IMR-90 (cell line): ENCODE results near the gene ZNF503. TPM values are rescaled to one million over a fixed set of nuclear protein-coding genes. Genes with fewer than 3 reads are reported as not detected.

Experiments used
- ATAC-seq: fragments of 200-7000 bp; cut with Tn5 transposase; 2 replicates; pipeline ENCODE4 v1.9.1; 2020; ENCODE audit warnings: low read depth, mild to moderate bottlenecking, moderate library complexity
- BruUV-seq: library from RNA; stranded (reverse); fragments of 400-500 nt; replicated peaks from 2 replicates; lab custom pipeline; 2021; lab: Mats Ljungman, UMichigan
- CTCF ChIA-PET: fragments of 300-600 bp; formaldehyde crosslinking; extraction: SDS; loops from one replicate; lab custom pipeline; 2021; ENCODE audit warnings: antibody characterized with exemption; lab: Yijun Ruan, JAX
- POLR2A ChIA-PET: fragments of 300-600 bp; sonication (Branson Sonifier 250); formaldehyde crosslinking; loops from one replicate; lab custom pipeline; 2022; ENCODE audit warnings: antibody characterized with exemption; ENCODE audit not compliant: unreplicated experiment; lab: Charles Lee
- DNase-seq: peaks from one replicate; pipeline ENCODE4 v3.0.0; 2013
- H2AFZ ChIP-seq: replicated peaks from 2 replicates; pipeline ENCODE3; 2013; ENCODE audit warnings: low read length, mild to moderate bottlenecking; ENCODE audit not compliant: poor library complexity
- H2AK5ac ChIP-seq: 2 replicates; pipeline ENCODE4 v1.6.1; 2013; ENCODE audit warnings: low read depth, low read length, inconsistent platforms
- H2AK9ac ChIP-seq: replicated peaks from 2 replicates; pipeline ENCODE3; 2013; ENCODE audit warnings: mild to moderate bottlenecking, low read depth, low read length, moderate library complexity; ENCODE audit not compliant: poor library complexity
- H2BK120ac ChIP-seq: 2 replicates; pipeline ENCODE4 v1.6.1; 2013; ENCODE audit warnings: low read depth, low read length, inconsistent platforms
- H2BK15ac ChIP-seq: 3 replicates; pipeline ENCODE4 v1.6.1; 2013; ENCODE audit warnings: low read depth, low read length, inconsistent platforms
- H2BK20ac ChIP-seq: 2 replicates; pipeline ENCODE4 v1.6.1; 2013; ENCODE audit warnings: low read depth, mild to moderate bottlenecking, inconsistent platforms, low read length, moderate library complexity
- H2BK5ac ChIP-seq: 2 replicates; pipeline ENCODE4 v1.6.1; 2013; ENCODE audit warnings: mild to moderate bottlenecking, low read depth, low read length, inconsistent platforms; ENCODE audit not compliant: poor library complexity, severe bottlenecking
- H3K14ac ChIP-seq: replicated peaks from 2 replicates; pipeline ENCODE4 v1.6.1; 2013; ENCODE audit warnings: low read depth, low read length, inconsistent platforms
- H3K18ac ChIP-seq: 2 replicates; pipeline ENCODE4 v1.6.1; 2013; ENCODE audit warnings: low read depth, low read length, control low read depth
- H3K23ac ChIP-seq: 2 replicates; pipeline ENCODE4 v1.6.1; 2013; ENCODE audit warnings: low read depth, low read length, inconsistent platforms
- H3K27ac ChIP-seq: 2 replicates; pipeline ENCODE4 v1.5.1; 2013; ENCODE audit warnings: mild to moderate bottlenecking, control low read depth, low read length; ENCODE audit not compliant: insufficient read depth
- H3K27me3 ChIP-seq: 2 replicates; pipeline ENCODE4 v1.6.1; 2013; ENCODE audit warnings: low read length; ENCODE audit not compliant: control insufficient read depth, insufficient read depth
- H3K36me3 ChIP-seq: 2 replicates; pipeline ENCODE4 v1.6.1; 2013; ENCODE audit warnings: low read length, mixed read lengths; ENCODE audit not compliant: control insufficient read depth, insufficient read depth
- H3K4ac ChIP-seq: 2 replicates; pipeline ENCODE4 v1.6.1; 2013; ENCODE audit warnings: low read depth, low read length, inconsistent platforms
- H3K4me1 ChIP-seq: 2 replicates; pipeline ENCODE4 v1.6.1; 2013; ENCODE audit warnings: low read length, mixed read lengths; ENCODE audit not compliant: control insufficient read depth, insufficient read depth
- H3K4me2 ChIP-seq: 2 replicates; pipeline ENCODE4 v1.6.1; 2013; ENCODE audit warnings: low read depth, mild to moderate bottlenecking, control low read depth, low read length, moderate library complexity
- H3K4me3 ChIP-seq: 2 replicates; pipeline ENCODE4 v1.5.1; 2013; ENCODE audit warnings: low read depth, mild to moderate bottlenecking, control low read depth, low read length, moderate library complexity; ENCODE audit not compliant: insufficient read depth
- H3K56ac ChIP-seq: 2 replicates; pipeline ENCODE4 v1.6.1; 2013; ENCODE audit warnings: low read length, inconsistent platforms; ENCODE audit not compliant: insufficient read depth; ENCODE audit errors: extremely low read depth
- H3K79me1 ChIP-seq, 2 experiments: 2 replicates each; pipeline ENCODE4 v1.6.1; 2013; ENCODE audit warnings: low read length in 2 of 2, inconsistent platforms in 1 of 2, low read depth in 1 of 2
- H3K9ac ChIP-seq: 2 replicates; pipeline ENCODE4 v1.6.1; 2013; ENCODE audit warnings: low read depth, low read length, control low read depth
- H3K9me1 ChIP-seq: 2 replicates; pipeline ENCODE4 v1.6.1; 2013; ENCODE audit warnings: low read length, inconsistent platforms; ENCODE audit not compliant: insufficient read depth
- H3K9me3 ChIP-seq: 2 replicates; pipeline ENCODE4 v1.6.1; 2013; ENCODE audit warnings: low read length; ENCODE audit not compliant: control insufficient read depth, insufficient read depth
- H4K20me1 ChIP-seq: 2 replicates; pipeline ENCODE4 v1.6.1; 2013; ENCODE audit warnings: low read length, inconsistent platforms; ENCODE audit not compliant: insufficient read depth
- H4K5ac ChIP-seq: 2 replicates; pipeline ENCODE4 v1.6.1; 2013; ENCODE audit warnings: mild to moderate bottlenecking, low read depth, low read length, control low read depth
- H4K8ac ChIP-seq, 2 experiments: 2 replicates each; pipeline ENCODE4 v1.6.1; 2013; ENCODE audit warnings: low read depth in 2 of 2, low read length in 2 of 2, control low read depth in 1 of 2, inconsistent platforms in 1 of 2
- H4K91ac ChIP-seq: 2 replicates; pipeline ENCODE4 v1.6.1; 2013; ENCODE audit warnings: low read depth, low read length, inconsistent platforms; ENCODE audit not compliant: insufficient read depth
- BHLHE40 ChIP-seq: fragments of 150-350 bp; IDR thresholded peaks from 2 replicates; pipeline ENCODE4 v1.6.1; 2016; ENCODE audit warnings: mild to moderate bottlenecking, low read depth, low read length
- CEBPB ChIP-seq: IDR thresholded peaks from 2 replicates; pipeline ENCODE4 v1.6.1; 2012; ENCODE audit warnings: low read depth, low read length, improper control_type of control experiment
- FOS ChIP-seq: fragments of 150-350 bp; IDR thresholded peaks from 2 replicates; pipeline ENCODE4 v1.6.1; 2016; ENCODE audit warnings: low read depth, low read length
- MAFK ChIP-seq: IDR thresholded peaks from 2 replicates; pipeline ENCODE4 v1.6.1; 2012; ENCODE audit warnings: low read depth, low read length, improper control_type of control experiment
- MAZ ChIP-seq: IDR thresholded peaks from 2 replicates; pipeline ENCODE4 v1.6.1; 2012; ENCODE audit warnings: low read depth, mild to moderate bottlenecking, low read length, improper control_type of control experiment, moderate library complexity, borderline replicate concordance
- MXI1 ChIP-seq: IDR thresholded peaks from 2 replicates; pipeline ENCODE4 v1.6.1; 2012; ENCODE audit warnings: low read depth, mild to moderate bottlenecking, low read length, moderate library complexity, borderline replicate concordance
- NFE2L2 ChIP-seq: fragments of 150-350 bp; IDR thresholded peaks from 2 replicates; pipeline ENCODE4 v1.6.1; 2016; ENCODE audit warnings: low read depth, mild to moderate bottlenecking, low read length
- POLR2A ChIP-seq: IDR thresholded peaks from 2 replicates; pipeline ENCODE4 v1.6.1; 2012; ENCODE audit warnings: mild to moderate bottlenecking, low read depth, low read length
- RAD21 ChIP-seq: IDR thresholded peaks from 2 replicates; pipeline ENCODE4 v1.6.1; 2012; ENCODE audit warnings: low read length, improper control_type of control experiment
- RCOR1 ChIP-seq: IDR thresholded peaks from 2 replicates; pipeline ENCODE4 v1.6.1; 2012; ENCODE audit warnings: mild to moderate bottlenecking, low read length, improper control_type of control experiment; ENCODE audit not compliant: insufficient replicate concordance
- RFX5 ChIP-seq: IDR thresholded peaks from 2 replicates; pipeline ENCODE4 v1.8.0; 2012; ENCODE audit warnings: low read depth, mild to moderate bottlenecking, low read length, moderate library complexity
- SMC3 ChIP-seq: fragments of 150-350 bp; IDR thresholded peaks from 2 replicates; pipeline ENCODE4 v1.6.1; 2016; ENCODE audit warnings: low read depth, mild to moderate bottlenecking, antibody characterized with exemption, low read length, moderate library complexity
- WGBS, 2 experiments: methylation state at CpG; one replicate each; pipeline versions ENCODE4 v1.1.5 to v1.1.7; 2013; ENCODE audit warnings: missing lambda C conversion rate in 2 of 2; ENCODE audit not compliant: insufficient read length in 1 of 2; ENCODE audit errors: extremely low coverage in 2 of 2; 5-methylcytosine and 5-hydroxymethylcytosine counted together
- dilution Hi-C: fragments of 300-500 bp; cut with HindIII; formaldehyde crosslinking; loops from one replicate; pipeline ENCODE4 v1.14.3; 2018; ENCODE audit warnings: low sequenced_read_pairs; ENCODE audit not compliant: unreplicated experiment
- in situ Hi-C: fragments of 300-500 bp; cut with MboI; formaldehyde crosslinking; loops from 3 replicates; pipeline ENCODE4 v1.14.3; 2019; ENCODE audit warnings: low sequenced_read_pairs, inconsistent platforms, mixed read lengths
- intact Hi-C: fragments of 100-400 bp; cut with micrococcal nuclease; formaldehyde crosslinking; loops from 2 replicates; pipeline ENCODE4 v1.10.0; 2022
- polyA plus RNA-seq, 3 experiments: library from polyadenylated mRNA; depleted of rRNA; stranded (reverse); fragments of >200 nt; gene quantifications; 2 replicates each; pipeline ENCODE4 v1.2.3, GENCODE V29; 2012; ENCODE audit warnings: low replicate concordance in 1 of 3
- total RNA-seq: library from RNA; depleted of rRNA; stranded (reverse); fragments of >200 nt; gene quantifications from 2 replicates; pipeline ENCODE4 v1.2.3, GENCODE V29; 2012
- TF ChIP-seq, protein P1 (sequence below): fragments of 150-350 bp; IDR thresholded peaks from 2 replicates; pipeline ENCODE4 v1.6.1; 2017; ENCODE audit warnings: mild to moderate bottlenecking, antibody characterized with exemption, low read length, low read depth
- TF ChIP-seq, protein P2 (sequence below): conservative IDR thresholded peaks from 2 replicates; pipeline ENCODE4 v1.5.1; 2012; ENCODE audit warnings: mild to moderate bottlenecking, low read depth, low read length, improper control_type of control experiment
- TF ChIP-seq, protein P3 (sequence below): fragments of 150-350 bp; IDR thresholded peaks from 2 replicates; pipeline ENCODE4 v1.6.1; 2016; ENCODE audit warnings: low read depth, mild to moderate bottlenecking, low read length, moderate library complexity, borderline replicate concordance

ZNF503 gene
- total and polyA plus RNA-seq, 2 of the 4 experiments (the other 2 are of a cell fraction): 0.36 to 5.8 TPM

DNA sequence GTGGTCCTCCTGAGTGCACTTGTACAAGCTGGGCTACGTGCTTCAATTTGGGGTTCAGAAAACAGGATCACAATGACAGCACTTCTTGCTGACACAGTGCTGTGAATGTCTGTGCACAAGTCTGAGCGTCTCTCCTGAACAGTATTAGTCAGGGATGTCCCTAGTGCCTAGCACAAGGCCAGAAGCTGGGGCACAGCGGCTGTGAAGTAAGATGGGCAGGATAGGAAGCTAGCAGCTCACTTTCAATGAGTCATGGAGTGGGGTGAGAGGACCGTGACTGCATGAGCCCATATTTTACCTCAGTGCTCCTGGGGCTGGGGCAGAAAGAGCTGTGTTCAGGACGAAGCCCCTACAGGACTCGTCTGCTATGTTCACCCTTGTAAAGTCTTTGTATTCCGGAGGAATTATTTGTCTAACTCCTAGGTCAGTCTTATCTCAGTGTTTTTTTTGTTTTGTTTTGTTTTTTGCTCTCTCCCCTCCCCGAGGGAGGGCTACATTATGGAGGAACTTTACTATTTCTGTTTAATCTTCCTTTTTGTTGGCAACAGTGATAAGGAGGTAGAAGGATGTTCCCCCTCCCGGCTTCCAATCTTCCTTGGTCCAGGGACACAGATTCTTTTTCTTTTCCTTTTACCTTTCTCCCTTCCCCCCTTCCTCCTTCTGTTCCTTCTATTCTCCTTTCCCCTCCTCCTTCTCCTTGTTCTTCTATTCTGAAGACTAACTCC, 27.0 kb upstream of the ZNF503 start:
- Histone ChIP-seq H2BK120ac (no peak overlapping the region), H3K14ac (no peak overlapping the region), H3K23ac (no peak overlapping the region), H3K4me2 (no peak overlapping the region), H2AK9ac (no peak overlapping the region), H3K9me1 (no peaks in the 10 kb centered on the region), H3K4me1 (peaks cover 6% of the 10 kb centered on the region; the same call in 1 of the 2 replicates), H2AK5ac (no peak overlapping the region), H4K5ac (no peak overlapping the region), H3K18ac (no peak overlapping the region; the same call in 1 of the 2 replicates), H3K27me3 (peaks cover 17% of the 10 kb centered on the region), H2AFZ (no peak overlapping the region), H3K4me3 (no peak overlapping the region), H3K27ac (no peak overlapping the region), H3K36me3 (no peaks in the 10 kb centered on the region), H4K20me1 (no peaks in the 10 kb centered on the region), H3K79me1 (no peaks in the 10 kb centered on the region), H3K56ac (no peak overlapping the region), H2BK20ac (no peak overlapping the region), H3K4ac (no peak overlapping the region), H2BK5ac (no peak overlapping the region), H4K91ac (no peak overlapping the region), H2BK15ac (no peak overlapping the region), H3K9ac (no peak overlapping the region), H4K8ac (no peak overlapping the region), H3K9me3 (no peaks in the 10 kb centered on the region)
- 50% methylated on average over 2 of the region's 9 CpGs; no CpG with 5 or more reads in 1 of the 2 experiments for WGBS, 2 experiments
- peak; percentile 15 for DNase-seq
- in situ Hi-C loops: no loop called here
- ChIA-PET CTCF (interaction anchor here (0.6 to 1.0 kb wide), 2 partner anchors 9 to 13 kb away, joined by 3 read pairs; no protein-coding TSS in a partner anchor), POLR2A (no interaction called here)
- no TSS peak for BruUV-seq
- dilution Hi-C loops: no loop called here
- intact Hi-C loops: no loop called here
- ATAC-seq: peak; percentile 24
- TF ChIP-seq NFE2L2: no peak
- no peak for TF ChIP-seq MAZ
- no peak for TF ChIP-seq RFX5
- TF ChIP-seq RAD21: no peak
- TF ChIP-seq BHLHE40: no peak
- TF ChIP-seq SMC3: no peak
- TF ChIP-seq RCOR1: no peak
- TF ChIP-seq MXI1: no peak
- TF ChIP-seq, protein P1, sequence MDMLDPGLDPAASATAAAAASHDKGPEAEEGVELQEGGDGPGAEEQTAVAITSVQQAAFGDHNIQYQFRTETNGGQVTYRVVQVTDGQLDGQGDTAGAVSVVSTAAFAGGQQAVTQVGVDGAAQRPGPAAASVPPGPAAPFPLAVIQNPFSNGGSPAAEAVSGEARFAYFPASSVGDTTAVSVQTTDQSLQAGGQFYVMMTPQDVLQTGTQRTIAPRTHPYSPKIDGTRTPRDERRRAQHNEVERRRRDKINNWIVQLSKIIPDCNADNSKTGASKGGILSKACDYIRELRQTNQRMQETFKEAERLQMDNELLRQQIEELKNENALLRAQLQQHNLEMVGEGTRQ: no peak
- TF ChIP-seq MAFK: no peak
- no peak for TF ChIP-seq CEBPB
- TF ChIP-seq FOS: no peak
- TF ChIP-seq, protein P2, sequence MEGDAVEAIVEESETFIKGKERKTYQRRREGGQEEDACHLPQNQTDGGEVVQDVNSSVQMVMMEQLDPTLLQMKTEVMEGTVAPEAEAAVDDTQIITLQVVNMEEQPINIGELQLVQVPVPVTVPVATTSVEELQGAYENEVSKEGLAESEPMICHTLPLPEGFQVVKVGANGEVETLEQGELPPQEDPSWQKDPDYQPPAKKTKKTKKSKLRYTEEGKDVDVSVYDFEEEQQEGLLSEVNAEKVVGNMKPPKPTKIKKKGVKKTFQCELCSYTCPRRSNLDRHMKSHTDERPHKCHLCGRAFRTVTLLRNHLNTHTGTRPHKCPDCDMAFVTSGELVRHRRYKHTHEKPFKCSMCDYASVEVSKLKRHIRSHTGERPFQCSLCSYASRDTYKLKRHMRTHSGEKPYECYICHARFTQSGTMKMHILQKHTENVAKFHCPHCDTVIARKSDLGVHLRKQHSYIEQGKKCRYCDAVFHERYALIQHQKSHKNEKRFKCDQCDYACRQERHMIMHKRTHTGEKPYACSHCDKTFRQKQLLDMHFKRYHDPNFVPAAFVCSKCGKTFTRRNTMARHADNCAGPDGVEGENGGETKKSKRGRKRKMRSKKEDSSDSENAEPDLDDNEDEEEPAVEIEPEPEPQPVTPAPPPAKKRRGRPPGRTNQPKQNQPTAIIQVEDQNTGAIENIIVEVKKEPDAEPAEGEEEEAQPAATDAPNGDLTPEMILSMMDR: no peak
- TF ChIP-seq POLR2A: no peak
- TF ChIP-seq, protein P3, sequence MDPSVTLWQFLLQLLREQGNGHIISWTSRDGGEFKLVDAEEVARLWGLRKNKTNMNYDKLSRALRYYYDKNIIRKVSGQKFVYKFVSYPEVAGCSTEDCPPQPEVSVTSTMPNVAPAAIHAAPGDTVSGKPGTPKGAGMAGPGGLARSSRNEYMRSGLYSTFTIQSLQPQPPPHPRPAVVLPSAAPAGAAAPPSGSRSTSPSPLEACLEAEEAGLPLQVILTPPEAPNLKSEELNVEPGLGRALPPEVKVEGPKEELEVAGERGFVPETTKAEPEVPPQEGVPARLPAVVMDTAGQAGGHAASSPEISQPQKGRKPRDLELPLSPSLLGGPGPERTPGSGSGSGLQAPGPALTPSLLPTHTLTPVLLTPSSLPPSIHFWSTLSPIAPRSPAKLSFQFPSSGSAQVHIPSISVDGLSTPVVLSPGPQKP: no peak
